GM12878 (cell line): ENCODE measurements around the gene RUVBL2. TPM values are rescaled to one million over a fixed set of nuclear protein-coding genes. Genes with fewer than 3 reads are reported as not detected.
A peak's percentile ranks its signal among the peaks of the same experiment; 100 is the strongest.

Experiments
- BHLHE40 ChIP-seq, 2 experiments: fragments of 450-650 bp in 1 of 2; IDR thresholded peaks; 2 replicates each; pipeline ENCODE4 v1.6.1; 2011 to 2017; ENCODE audit warnings: low read depth in 2 of 2, borderline replicate concordance in 1 of 2, improper control_type of control experiment in 1 of 2, low read length in 1 of 2, mild to moderate bottlenecking in 1 of 2
- BMI1 ChIP-seq: fragments of 450-650 bp; IDR thresholded peaks from 2 replicates; pipeline ENCODE4 v1.6.1; 2016; ENCODE audit warnings: mild to moderate bottlenecking, moderate library complexity, borderline replicate concordance
- CREM ChIP-seq: IDR thresholded peaks from 2 replicates; pipeline ENCODE4 v1.6.1; 2014; ENCODE audit warnings: antibody characterized with exemption, low read depth
- CUX1 ChIP-seq: IDR thresholded peaks from 2 replicates; pipeline ENCODE4 v1.6.1; 2012; ENCODE audit warnings: improper control_type of control experiment, low read depth, low read length; ENCODE audit not compliant: insufficient replicate concordance
- ESRRA ChIP-seq: IDR thresholded peaks from 2 replicates; pipeline ENCODE4 v1.6.1; 2012; ENCODE audit warnings: mild to moderate bottlenecking, low read length, improper control_type of control experiment
- IRF4 ChIP-seq: IDR thresholded peaks from 2 replicates; pipeline ENCODE4 v1.6.1; 2011; ENCODE audit warnings: low read depth, low read length
- MAX ChIP-seq: IDR thresholded peaks from 2 replicates; pipeline ENCODE4 v1.6.1; 2012; ENCODE audit warnings: low read depth, low read length, improper control_type of control experiment
- MEF2B ChIP-seq: fragments of 450-650 bp; IDR thresholded peaks from 2 replicates; pipeline ENCODE4 v1.6.1; 2018; ENCODE audit warnings: mild to moderate bottlenecking, moderate library complexity; ENCODE audit not compliant: partially characterized antibody, poor library complexity, severe bottlenecking
- NBN ChIP-seq: fragments of 450-650 bp; IDR thresholded peaks from 2 replicates; pipeline ENCODE4 v1.6.1; 2016
- NR2C2 ChIP-seq: IDR thresholded peaks from 2 replicates; pipeline ENCODE4 v1.6.1; 2011; ENCODE audit warnings: borderline replicate concordance, low read depth; ENCODE audit not compliant: control insufficient read depth, insufficient read length
- PKNOX1 ChIP-seq: fragments of 450-650 bp; IDR thresholded peaks from 2 replicates; pipeline ENCODE4 v1.6.1; 2016; ENCODE audit warnings: mild to moderate bottlenecking
- PRDM15 ChIP-seq: fragments of 450-650 bp; formaldehyde crosslinking; IDR thresholded peaks from 2 replicates; pipeline ENCODE4 v1.4.0; 2020; ENCODE audit warnings: mild to moderate bottlenecking, moderate library complexity
- RBBP5 ChIP-seq: fragments of 200-600 bp; sonication (generic); conservative IDR thresholded peaks from 2 replicates; pipeline ENCODE4 v1.6.1; 2016
- SPI1 ChIP-seq: IDR thresholded peaks from 2 replicates; pipeline ENCODE4 v1.6.1; 2011; ENCODE audit warnings: low read depth, mild to moderate bottlenecking, low read length, moderate library complexity, borderline replicate concordance; ENCODE audit not compliant: insufficient read depth
- SUPT20H ChIP-seq: IDR thresholded peaks from 2 replicates; pipeline ENCODE4 v1.6.1; 2011; ENCODE audit warnings: low read depth, mild to moderate bottlenecking, low read length, moderate library complexity, borderline replicate concordance; ENCODE audit not compliant: control insufficient read depth
- ZBTB33 ChIP-seq: fragments of 450-650 bp; IDR thresholded peaks from 2 replicates; pipeline ENCODE4 v1.6.1; 2017; ENCODE audit warnings: mild to moderate bottlenecking
- polyA plus RNA-seq, 11 experiments: library from polyadenylated mRNA; depleted of rRNA in 4 of 11; unstranded in 6 of 11; stranded (reverse) in 5 of 11; fragments of >200 nt; fragmentation: Nextera tagmentation in 4 of 11; fragmentation: Illumina TruSeq in 1 of 11; extraction: Ambion mirVana in 4 of 11; extraction: Trizol in 1 of 11; gene quantifications; 1 replicate in 1 of 11; 2 replicates in 10 of 11; pipeline versions ENCODE4 v1.2.1 to v1.2.3, GENCODE V29; 2011 to 2016; ENCODE audit warnings: inconsistent platforms in 2 of 11, missing spikeins in 2 of 11, low read depth in 1 of 11
- total RNA-seq, 4 experiments: library from RNA; depleted of rRNA in 3 of 4; stranded (reverse); fragments of >200 nt in 3 of 4; fragmentation: Illumina TruSeq in 1 of 4; extraction: Trizol in 1 of 4; gene quantifications; 2 replicates each; pipeline versions ENCODE4 v1.2.1 to v1.2.3, GENCODE V29; 2013 to 2021

Gene RUVBL2
- total and polyA plus RNA-seq, 10 of the 15 experiments (the other 5 are each of a cell fraction or from before 2014, with no cell fraction given): 33.8 to 224 (median 125) TPM

GRCh38 chr19:48993175-48994034 lies at the start of gene RUVBL2, which contains the start of gene GYS1 (continued):
- TF ChIP-seq ZBTB33 (no peak), CUX1 (no peak), PKNOX1 (peak; percentile 99), MAX (peak; percentile 74; the same call in 1 of the 2 replicates), RBBP5 (no peak), SUPT20H (no peak), NR2C2 (no peak), SPI1 (no peak), IRF4 (no peak; the same call in 1 of the 2 replicates), MEF2B (no peak), CREM (peak; percentile 78), BHLHE40 (IDR thresholded peaks at IDR 0.05; ENCODE audit: borderline replicate concordance in 1 of 2, low read depth in 2 of 2, low read length in 1 of 2) (peak in 1 of 2 experiments; percentile 53; a peak in 2 of 4 replicates), BMI1 (no peak), ESRRA (no peak), NBN (peak; percentile 79), PRDM15 (CRISPR knock-in tag) (no peak)
